EL (cell line): ENCODE measurements around the gene FAXDC2.

Source experiments
- DNase-seq: peaks from one replicate; pipeline ENCODE4 v3.0.0-alpha.2; 2016

FAXDC2 gene

GRCh38 chr5:154850255-154851062, at the start of gene FAXDC2:
Gene FAXDC2, minus strand, starts transcription at chr5:154850603. Its CDS starts 12,425 bp downstream, at chr5:154838178.
- DNase-seq = peak; percentile 82

GRCh38 chr5:154900066-154900465, 49.7 kb upstream of the FAXDC2 start:
- no peak for DNase-seq

GRCh38 chr5:154899151-154899816, 48.9 kb upstream of the FAXDC2 start:
- no peak for DNase-seq

- DNase-seq = no peak
Observed at GRCh38 chr5:154898210-154898609, 47.8 kb upstream of the FAXDC2 start.

- DNase-seq = no peak
Observed at GRCh38 chr5:154896562-154897165, 46.3 kb upstream of the FAXDC2 start.

GRCh38 chr5:154895606-154896561, 45.5 kb upstream of the FAXDC2 start:
- no peak for DNase-seq

- DNase-seq = no peak
Observed at GRCh38 chr5:154893381-154893780, 43.0 kb upstream of the FAXDC2 start.

- no peak for DNase-seq
Observed at GRCh38 chr5:154892369-154892771, 42.0 kb upstream of the FAXDC2 start.

GRCh38 chr5:154885439-154885838, 35.0 kb upstream of the FAXDC2 start:
- no peak for DNase-seq

GRCh38 chr5:154884424-154884823, 34.0 kb upstream of the FAXDC2 start:
- DNase-seq = no peak

- no peak for DNase-seq
Observed at GRCh38 chr5:154881986-154882385, 31.6 kb upstream of the FAXDC2 start.

GRCh38 chr5:154878642-154879335, 28.4 kb upstream of the FAXDC2 start:
- no peak for DNase-seq

GRCh38 chr5:154873791-154874331, 23.5 kb upstream of the FAXDC2 start:
- no peak for DNase-seq

- no peak for DNase-seq
Observed at GRCh38 chr5:154871734-154872133, 21.3 kb upstream of the FAXDC2 start.

- peak; percentile 6 for DNase-seq
Observed at GRCh38 chr5:154868702-154869101, 18.3 kb upstream of the FAXDC2 start.

GRCh38 chr5:154866841-154867240, 16.4 kb upstream of the FAXDC2 start:
- DNase-seq = no peak

GRCh38 chr5:154865466-154866184, 15.2 kb upstream of the FAXDC2 start:
- DNase-seq = no peak

GRCh38 chr5:154863291-154864080, 13.1 kb upstream of the FAXDC2 start:
- no peak for DNase-seq

- DNase-seq = no peak
Observed at GRCh38 chr5:154862766-154863165, 12.4 kb upstream of the FAXDC2 start.

GRCh38 chr5:154861946-154862345, 11.5 kb upstream of the FAXDC2 start:
- DNase-seq = no peak
